Panc1 (cell line): Measurements from ENCODE around the gene MOCS1. TPM values are rescaled to one million over a fixed set of nuclear protein-coding genes. Genes with fewer than 3 reads are reported as not detected.

ENCODE experiments used
- ATAC-seq: fragments of 200-7000 bp; cut with Tn5 transposase; 2 replicates; pipeline ENCODE4 v1.9.1; 2020; ENCODE audit warnings: mild to moderate bottlenecking, moderate library complexity
- BruUV-seq: library from RNA; stranded (reverse); fragments of 400-500 nt; replicated peaks from 2 replicates; lab custom pipeline; 2021; lab: Mats Ljungman, UMichigan
- CTCF ChIA-PET: fragments of 300-600 bp; sonication (Branson Sonifier 250); formaldehyde crosslinking; loops from one replicate; lab custom pipeline; 2022; ENCODE audit warnings: antibody characterized with exemption; lab: Charles Lee
- POLR2A ChIA-PET: fragments of 300-600 bp; sonication (Branson Sonifier 250); formaldehyde crosslinking; loops from one replicate; lab custom pipeline; 2022; ENCODE audit warnings: antibody characterized with exemption; lab: Charles Lee
- DNase-seq: peaks from one replicate; pipeline ENCODE4 v3.0.0-alpha.2; 2010; ENCODE audit warnings: low read depth, low spot score
- H3K27ac ChIP-seq: 2 replicates; pipeline ENCODE4 v1.5.1; 2011; ENCODE audit warnings: mild to moderate bottlenecking, low read length, inconsistent platforms
- H3K27me3 ChIP-seq: fragments of 200-500 bp; sonication (Bioruptor generic); 2 replicates; pipeline ENCODE4 v1.6.0; 2014; ENCODE audit warnings: low read length, inconsistent platforms; ENCODE audit not compliant: control insufficient read depth, insufficient read depth
- H3K36me3 ChIP-seq: fragments of 200-500 bp; sonication (Bioruptor generic); 2 replicates; pipeline ENCODE4 v1.5.1; 2014; ENCODE audit warnings: inconsistent platforms, mild to moderate bottlenecking, low read length, moderate library complexity; ENCODE audit not compliant: control insufficient read depth, insufficient read depth
- H3K4me1 ChIP-seq: 2 replicates; pipeline ENCODE4 v1.5.1; 2011; ENCODE audit warnings: inconsistent platforms, mild to moderate bottlenecking, low read length, moderate library complexity; ENCODE audit not compliant: control insufficient read depth, insufficient read depth
- H3K4me3 ChIP-seq, 2 experiments: 2 replicates each; pipeline ENCODE4 v1.5.1; 2011 to 2012; ENCODE audit warnings: low read depth in 2 of 2, low read length in 2 of 2, mild to moderate bottlenecking in 2 of 2, inconsistent platforms in 1 of 2, moderate library complexity in 1 of 2
- H3K9me3 ChIP-seq: fragments of 200-500 bp; sonication (Bioruptor generic); 2 replicates; pipeline ENCODE4 v1.5.1; 2014; ENCODE audit warnings: low read depth, mild to moderate bottlenecking, inconsistent platforms, low read length, moderate library complexity; ENCODE audit not compliant: control insufficient read depth, insufficient read depth
- CTCF ChIP-seq: fragments of 450-650 bp; IDR thresholded peaks from 2 replicates; pipeline ENCODE4 v1.5.1; 2017; ENCODE audit warnings: mild to moderate bottlenecking
- POLR2AphosphoS5 ChIP-seq: IDR thresholded peaks from 2 replicates; pipeline ENCODE4 v1.6.1; 2012; ENCODE audit warnings: mild to moderate bottlenecking, low read depth, low read length, moderate library complexity
- REST ChIP-seq, 2 experiments: IDR thresholded peaks; 2 replicates each; pipeline ENCODE4 v1.6.1; 2011 to 2012; ENCODE audit warnings: low read depth in 2 of 2, control low read depth in 1 of 2, low read length in 1 of 2, mild to moderate bottlenecking in 1 of 2, moderate library complexity in 1 of 2; ENCODE audit not compliant: insufficient read depth in 1 of 2
- SIN3A ChIP-seq: IDR thresholded peaks from 2 replicates; pipeline ENCODE4 v1.6.1; 2012; ENCODE audit warnings: low read depth, mild to moderate bottlenecking, low read length, moderate library complexity, borderline replicate concordance; ENCODE audit not compliant: insufficient read depth
- TCF7L2 ChIP-seq: IDR thresholded peaks from 2 replicates; pipeline ENCODE4 v1.6.1; 2011; ENCODE audit warnings: mild to moderate bottlenecking, low read depth, low read length, inconsistent platforms
- in situ Hi-C: cut with HindIII; loops from 2 replicates; pipeline ENCODE4 v1.10.0; 2016; ENCODE audit warnings: low sequenced_read_pairs, low pct_unique_long_range_greater_than_20kb
- intact Hi-C: fragments of 100-400 bp; cut with micrococcal nuclease; formaldehyde crosslinking; loops from one replicate; pipeline ENCODE4 v1.10.0; 2022; ENCODE audit not compliant: unreplicated experiment
- total RNA-seq: library from RNA; stranded (reverse); gene quantifications from one replicate; pipeline ENCODE4 v1.2.1, GENCODE V29; 2021; ENCODE audit not compliant: unreplicated experiment

Gene MOCS1
- total RNA-seq, 1 experiment from 2014 or later, result 0.98 TPM

- no peak overlapping the region for H3K27ac ChIP-seq
- intact Hi-C loops (no loop called here), in situ Hi-C loops (no loop called here)
- no peaks in the 10 kb centered on the region for H3K36me3 ChIP-seq
- no peaks in the 10 kb centered on the region for H3K9me3 ChIP-seq
- CTCF ChIA-PET, result no interaction called here
- H3K4me1 ChIP-seq, result no peaks in the 10 kb centered on the region
- TF ChIP-seq SIN3A, result no peak
- TF ChIP-seq CTCF, result no peak
- no peak for TF ChIP-seq REST (IDR thresholded peaks at IDR 0.05; ENCODE audit: insufficient read depth in 1 of 2, low read depth in 2 of 2, low read length in 1 of 2)
- TF ChIP-seq POLR2AphosphoS5, result no peak
- TF ChIP-seq TCF7L2, result no peak
- H3K27me3 ChIP-seq, result peaks cover 2% of the 10 kb centered on the region; the same call in 1 of the 2 replicates
- DNase-seq (no peak), ATAC-seq (no peak)
- no TSS peak for BruUV-seq
- no peak overlapping the region for H3K4me3 ChIP-seq
- POLR2A ChIA-PET, result no interaction called here
Observed at GRCh38 chr6:39889229-39889628, 45.0 kb downstream of the MOCS1 start.

- H3K27me3 ChIP-seq, result peaks cover 2% of the 10 kb centered on the region; the same call in 1 of the 2 replicates
- TF ChIP-seq CTCF (no peak), REST (IDR thresholded peaks at IDR 0.05; ENCODE audit: insufficient read depth in 1 of 2, low read depth in 2 of 2, low read length in 1 of 2) (no peak), TCF7L2 (no peak), POLR2AphosphoS5 (no peak), SIN3A (no peak)
- H3K4me1 ChIP-seq, result no peaks in the 10 kb centered on the region
- CTCF ChIA-PET, result no interaction called here
- H3K4me3 ChIP-seq, result no peak overlapping the region
- H3K27ac ChIP-seq, result no peak overlapping the region
- in situ Hi-C loops, result no loop called here
- DNase-seq, result no peak
- H3K9me3 ChIP-seq, result no peaks in the 10 kb centered on the region
- no peaks in the 10 kb centered on the region for H3K36me3 ChIP-seq
- BruUV-seq, result no TSS peak
- intact Hi-C loops, result no loop called here
- ATAC-seq, result peak; percentile 42; the same call in 1 of the 2 replicates
- POLR2A ChIA-PET, result no interaction called here
Observed at GRCh38 chr6:39887692-39888450, 46.4 kb downstream of the MOCS1 start.
